OCI-LY3 (cell line): ENCODE measurements around the gene IPCEF1.

ENCODE experiments used
- CTCF ChIP-seq: fragments of 200-600, 300-600 bp; sonication (generic); IDR thresholded peaks from 2 replicates; pipeline ENCODE4 v1.5.1; 2014; ENCODE audit warnings: antibody characterized with exemption, low read length, low read depth
- EZH2phosphoT487 ChIP-seq: fragments of 200-600 bp; shearing (Covaris generic); IDR thresholded peaks from 2 replicates; pipeline ENCODE4 v1.6.1; 2018; ENCODE audit warnings: antibody characterized with exemption, mixed run types, low read depth

GRCh38 chr6:154113392-154113791 is 243.2 kb downstream of the IPCEF1 start:
- TF ChIP-seq CTCF (no peak), EZH2phosphoT487 (no peak)
